Posterior cingulate gyrus (tissue), 11 donors: ENCODE measurements around the gene DLG2.
"Not testable (repeated sequence)": the region's sequence is repeated elsewhere in the genome, so short reads cannot be mapped to it uniquely, and the experiment has no call there.

ENCODE experiments used
- DNase-seq, 10 donors: peaks; one replicate each; pipeline versions ENCODE4 v3.0.0 to v3.0.0-alpha.2; 2020 to 2021; ENCODE audit warnings: mixed read lengths in 3 of 10
- intact Hi-C: fragments of 100-400 bp; cut with DNase I; formaldehyde crosslinking; loops from one replicate; pipeline ENCODE4 v1.15.1; 2023

Gene DLG2

DNA sequence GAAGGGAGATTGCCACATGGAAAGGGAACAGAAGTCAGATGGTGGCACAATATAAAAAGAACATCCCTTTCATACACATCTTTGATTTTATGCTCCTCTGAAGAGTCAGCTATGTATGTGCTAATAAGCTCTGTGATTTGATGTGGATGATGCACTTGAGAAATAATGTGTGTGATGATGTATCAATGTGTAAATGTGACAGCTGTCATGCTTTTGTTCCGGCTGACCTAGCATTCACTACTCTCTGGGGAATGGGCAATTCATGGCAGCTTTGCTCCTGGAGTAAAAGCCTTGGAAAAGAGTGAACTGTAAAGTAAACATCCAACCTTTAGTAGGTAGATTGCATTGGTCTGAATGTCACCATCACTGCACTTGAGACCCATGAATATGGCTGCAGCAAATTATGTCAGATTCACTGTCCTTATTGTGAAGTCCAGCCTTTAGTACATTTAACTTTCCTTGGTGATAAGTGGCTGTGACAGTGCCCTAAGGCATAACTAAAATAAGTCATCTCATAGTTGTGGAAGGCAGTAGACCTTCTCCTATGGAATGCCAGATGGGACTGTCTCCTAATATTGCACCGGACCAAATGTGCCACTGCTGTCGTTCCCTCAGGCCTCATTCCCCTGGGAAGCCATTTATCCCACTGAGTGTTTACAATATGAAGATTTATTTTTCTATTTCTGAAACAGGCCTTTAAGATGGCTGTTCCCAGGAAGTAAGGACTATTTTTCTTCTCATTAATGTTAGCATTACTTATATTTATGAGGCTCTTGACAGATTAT lies 2162.8 kb downstream of the DLG2 start:
- intact Hi-C loops: no loop called here
- DNase-seq: no peak

GRCh38 chr11:83459798-83460197 lies 2167.3 kb downstream of the DLG2 start:
- DNase-seq: no peak
- intact Hi-C loops: no loop called here

DNA sequence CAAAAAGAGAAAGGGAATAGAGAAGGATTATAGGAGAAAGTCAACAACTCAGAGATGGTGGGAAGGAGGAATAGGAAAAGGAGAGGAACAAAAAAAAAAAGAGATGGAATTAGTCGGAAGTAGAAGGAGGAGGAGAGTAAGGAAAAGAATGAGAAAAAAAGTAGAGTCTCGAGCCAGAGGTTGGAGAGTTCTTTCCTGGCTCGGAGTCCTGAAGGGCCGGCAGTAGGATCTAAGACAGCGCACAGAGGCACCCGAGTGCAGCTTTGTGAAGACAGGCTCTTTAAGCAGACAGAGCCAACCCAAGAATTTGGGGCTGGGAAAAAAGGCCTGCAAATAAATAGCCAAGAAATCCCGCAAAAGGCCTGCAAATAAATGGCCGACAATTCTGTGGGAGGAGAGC lies 2170.6 kb downstream of the DLG2 start:
- no peak for DNase-seq
- intact Hi-C loops: no loop called here

- DNase-seq: peak in 8 of 10 donors; percentile 23 to 78 (median 42)
- intact Hi-C loops: no loop called here
Measured at GRCh38 chr11:83456075-83456474, 2171.1 kb downstream of the DLG2 start.

GRCh38 chr11:83455356-83455755 lies 2171.8 kb downstream of the DLG2 start:
- intact Hi-C loops: no loop called here
- no peak for DNase-seq

DNA sequence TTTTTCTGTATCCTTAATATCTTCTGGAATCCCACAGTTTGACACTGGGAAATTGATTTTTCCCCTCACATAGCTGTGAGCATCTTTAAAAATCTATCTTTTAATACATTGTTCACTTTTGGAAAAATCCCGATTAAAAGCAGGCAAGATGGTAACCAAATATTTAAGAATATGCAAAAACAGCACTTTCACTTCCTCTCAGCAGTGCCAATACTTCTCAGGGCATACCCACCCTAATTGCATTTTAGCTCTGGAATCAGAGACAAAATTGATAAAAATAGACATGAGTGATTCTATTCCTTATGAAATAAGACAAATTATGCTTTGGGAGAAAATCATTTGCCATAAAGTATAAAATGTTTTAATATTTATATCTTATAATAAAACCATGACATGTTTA lies 2172.5 kb downstream of the DLG2 start:
- DNase-seq: no peak
- intact Hi-C loops: no loop called here

DNA sequence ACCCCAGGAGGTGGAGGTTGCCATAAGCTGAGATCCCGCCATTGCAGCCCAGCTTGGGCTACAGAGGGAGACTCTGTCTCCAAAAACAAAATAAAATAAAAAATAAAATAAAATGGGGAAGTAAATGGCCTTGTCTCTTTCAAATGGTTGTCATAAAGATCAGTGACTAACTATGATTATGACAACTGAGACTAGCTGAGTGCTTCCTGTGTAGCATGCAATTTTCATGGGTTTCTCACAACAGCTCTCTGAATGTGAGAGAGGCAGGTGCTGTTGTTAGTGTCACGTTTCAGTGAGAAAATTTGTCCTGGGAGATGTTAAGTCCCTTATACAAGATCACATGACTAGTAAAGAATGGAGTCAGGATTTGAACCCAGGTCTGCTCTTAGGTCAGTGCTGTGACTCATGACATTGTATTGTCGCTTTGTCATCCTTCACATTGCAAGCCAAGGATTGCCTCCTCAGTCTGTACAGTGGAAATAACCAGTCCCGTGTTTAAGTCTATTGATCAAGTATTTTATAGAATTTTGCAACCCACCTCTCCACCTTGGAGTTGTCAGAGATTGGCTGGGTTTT lies 2177.7 kb downstream of the DLG2 start:
- intact Hi-C loops: no loop called here
- no peak for DNase-seq

- intact Hi-C loops: no loop called here
- no peak for DNase-seq
Measured at GRCh38 chr11:83448686-83449085, 2178.5 kb downstream of the DLG2 start.

DNA sequence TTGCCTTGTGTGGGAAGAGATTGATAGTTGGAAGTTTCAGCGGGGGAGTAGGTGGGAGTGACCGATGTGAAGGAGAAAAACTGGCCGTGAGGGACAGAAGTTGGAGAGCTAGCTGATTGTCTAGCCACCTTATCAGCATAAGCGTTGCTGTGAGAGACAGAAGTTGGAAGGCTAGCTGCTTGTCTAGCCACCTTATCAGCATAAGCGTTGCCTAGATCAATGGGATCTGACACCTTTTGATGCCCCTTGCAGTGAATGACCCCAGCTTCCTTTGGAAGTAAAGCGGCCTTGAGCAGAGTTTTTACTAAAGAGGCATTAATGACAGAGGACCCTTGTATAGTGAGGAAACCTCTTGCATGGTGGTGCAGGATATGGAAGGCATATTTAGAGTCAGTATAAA lies 2183.3 kb downstream of the DLG2 start:
- DNase-seq, intact Hi-C loops: not testable (repeated sequence)

DNA sequence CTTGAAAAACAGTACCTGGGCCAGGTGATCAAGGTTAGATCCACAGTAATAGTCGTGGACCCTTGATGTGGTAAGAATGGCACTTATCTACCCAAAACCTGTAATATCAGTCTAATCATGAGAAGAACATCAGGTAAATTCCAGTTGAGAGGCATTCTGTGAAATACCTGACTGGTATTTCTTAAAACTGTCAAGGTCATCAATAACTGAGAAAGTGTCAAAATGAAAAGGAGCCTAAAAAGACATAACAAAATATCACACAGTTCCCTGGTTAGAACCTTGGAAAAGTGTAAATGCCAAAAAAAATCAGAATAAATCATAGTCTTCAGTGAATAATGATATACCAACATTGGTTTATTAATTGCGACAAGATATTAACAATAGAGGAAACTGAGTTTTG lies 2185.5 kb downstream of the DLG2 start:
- intact Hi-C loops: no loop called here
- no peak for DNase-seq

- intact Hi-C loops: no loop called here
- no peak for DNase-seq
Measured at GRCh38 chr11:83441171-83441570, 2186.0 kb downstream of the DLG2 start.

- no peak for DNase-seq
- intact Hi-C loops: no loop called here
Measured at GRCh38 chr11:83438438-83438837, 2188.7 kb downstream of the DLG2 start.

GRCh38 chr11:83437939-83438338 lies 2189.2 kb downstream of the DLG2 start:
- no peak for DNase-seq
- intact Hi-C loops: no loop called here

GRCh38 chr11:83436855-83437254 lies 2190.3 kb downstream of the DLG2 start:
- intact Hi-C loops: no loop called here
- no peak for DNase-seq

DNA sequence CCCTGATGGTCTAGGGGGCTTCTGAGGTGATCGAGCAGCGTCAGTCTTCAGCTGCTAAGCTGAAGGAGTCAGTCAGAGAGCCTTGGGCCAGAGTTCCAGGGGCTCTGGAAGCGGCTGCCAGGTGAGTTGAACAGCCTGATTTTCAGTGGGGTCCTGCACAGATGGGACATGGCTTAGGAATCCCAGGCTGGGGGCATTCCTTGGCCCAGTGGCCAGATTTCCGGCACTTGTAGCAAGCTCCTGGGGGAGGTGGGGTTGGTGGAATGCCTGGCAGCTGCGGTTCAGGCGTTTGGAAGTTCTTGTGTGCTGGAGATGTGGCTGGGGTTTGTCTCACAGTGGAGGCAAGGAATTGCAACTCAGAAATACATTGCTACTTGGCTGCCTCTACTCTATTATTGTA lies 2192.3 kb downstream of the DLG2 start:
- intact Hi-C loops, DNase-seq: not testable (repeated sequence)

- DNase-seq: no peak
- intact Hi-C loops: no loop called here
Measured at GRCh38 chr11:83427943-83428342, 2199.2 kb downstream of the DLG2 start.

GRCh38 chr11:83427501-83427900 lies 2199.6 kb downstream of the DLG2 start:
- no peak for DNase-seq
- intact Hi-C loops: no loop called here

GRCh38 chr11:83425137-83425466 lies 2202.0 kb downstream of the DLG2 start:
- intact Hi-C loops: no loop called here

DNA sequence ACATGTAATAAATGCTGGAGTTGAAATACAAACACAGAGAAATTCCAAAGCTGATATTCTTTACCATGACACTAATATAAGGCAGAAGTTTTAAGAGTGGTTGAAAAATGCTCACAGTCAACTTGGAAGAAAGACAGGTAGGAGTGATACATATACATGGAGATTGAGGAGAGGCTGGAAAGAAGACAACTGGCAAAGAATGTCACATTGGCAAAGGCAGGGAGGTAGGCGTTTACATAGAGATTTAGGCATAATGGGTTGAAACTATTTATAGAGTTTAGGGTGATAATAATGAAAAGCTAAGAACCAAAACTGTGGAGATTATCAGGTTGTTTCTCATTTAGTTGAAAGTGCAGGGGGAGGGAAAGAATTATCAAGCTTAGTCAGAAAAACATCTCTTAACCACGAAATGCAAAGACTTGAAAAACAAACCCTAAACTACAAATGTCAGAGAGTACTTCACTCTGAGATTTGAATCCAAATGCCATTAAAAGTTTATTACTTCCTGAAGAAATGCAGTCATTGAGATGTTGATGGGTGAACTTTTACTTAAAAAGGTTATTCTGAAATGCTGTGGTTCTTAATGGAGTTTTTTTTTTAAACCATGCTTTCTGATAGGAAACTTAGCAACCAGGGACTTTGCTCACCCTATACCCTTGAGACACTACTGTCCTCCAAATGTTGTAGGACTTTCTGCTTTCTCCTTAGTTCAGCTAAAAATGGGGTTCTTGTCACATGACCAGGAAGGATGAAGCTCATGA lies 2202.6 kb downstream of the DLG2 start:
- no peak for DNase-seq
- intact Hi-C loops: no loop called here

More at GRCh38 chr11:83425137-83425466, 2202.0 kb downstream of the DLG2 start:
- DNase-seq: no peak

DNA sequence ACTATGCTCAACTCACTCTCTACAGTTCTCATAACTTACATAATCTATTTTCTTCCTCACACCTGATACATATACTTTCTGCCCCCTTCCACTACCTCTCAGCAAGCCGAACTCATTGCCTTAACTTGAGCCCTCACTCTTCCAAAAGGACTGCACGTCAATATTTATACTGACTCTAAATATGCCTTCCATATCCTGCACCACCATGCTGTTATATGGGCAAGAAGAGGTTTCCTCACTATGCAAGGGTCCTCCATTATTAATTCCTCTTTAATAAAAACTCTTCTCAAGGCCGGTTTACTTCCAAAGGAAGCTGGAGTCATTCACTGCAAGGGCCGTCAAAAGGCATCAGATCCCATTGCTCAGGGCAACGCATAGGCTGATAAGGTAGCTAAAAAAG lies 2204.5 kb downstream of the DLG2 start:
- DNase-seq, intact Hi-C loops: not testable (repeated sequence)

- intact Hi-C loops: no loop called here
Measured at GRCh38 chr11:83410605-83411565, 2216.3 kb downstream of the DLG2 start.

More at GRCh38 chr11:83410605-83411565, 2216.3 kb downstream of the DLG2 start:
- DNase-seq: no peak
